GM19452 (cell line): ENCODE measurements around the gene PPP2R2C.

Experiments used
- ATAC-seq: cut with Tn5 transposase; IDR thresholded peaks from one replicate; pipeline ENCODE4 v1.9.1; 2021; ENCODE audit not compliant: unreplicated experiment

Gene PPP2R2C

DNA sequence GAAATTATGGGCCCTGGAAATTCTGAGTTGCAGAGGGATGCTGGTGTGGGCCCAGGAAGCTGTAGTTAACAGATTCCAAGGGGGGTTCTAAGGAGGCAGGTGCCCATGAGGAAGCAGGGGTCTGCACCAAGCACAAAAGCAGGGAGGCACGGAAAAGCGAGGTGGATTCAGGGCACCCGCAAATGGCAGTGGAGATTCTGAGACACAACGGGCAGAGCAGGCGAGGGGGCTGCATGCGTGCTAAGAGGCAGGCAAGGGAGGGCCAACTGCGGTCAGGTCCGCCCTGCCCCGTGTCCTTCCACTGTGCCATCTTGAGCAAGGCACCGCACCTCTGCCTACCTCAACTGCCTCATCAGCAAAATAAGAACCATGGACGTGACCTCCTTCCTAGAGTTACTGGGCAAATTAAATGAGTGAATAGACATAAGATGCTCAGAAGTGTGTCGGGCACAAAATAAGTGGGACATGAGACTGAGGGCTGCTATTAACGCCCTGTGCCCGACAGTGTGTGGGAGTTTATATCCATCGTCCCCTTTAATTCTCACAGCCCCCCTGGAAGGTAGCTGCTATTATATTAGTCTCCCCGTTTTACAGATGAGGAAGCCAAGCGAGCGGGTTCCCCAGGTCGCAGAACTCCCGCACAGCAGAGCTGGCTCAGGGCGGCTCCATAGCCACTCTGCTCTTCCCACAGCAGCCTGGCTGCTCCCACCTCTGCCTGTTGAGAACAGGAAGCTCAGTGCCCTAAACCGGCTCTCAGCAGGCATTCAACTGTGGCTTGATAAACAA, 67.6 kb downstream of the PPP2R2C start:
- ATAC-seq: no peak

DNA sequence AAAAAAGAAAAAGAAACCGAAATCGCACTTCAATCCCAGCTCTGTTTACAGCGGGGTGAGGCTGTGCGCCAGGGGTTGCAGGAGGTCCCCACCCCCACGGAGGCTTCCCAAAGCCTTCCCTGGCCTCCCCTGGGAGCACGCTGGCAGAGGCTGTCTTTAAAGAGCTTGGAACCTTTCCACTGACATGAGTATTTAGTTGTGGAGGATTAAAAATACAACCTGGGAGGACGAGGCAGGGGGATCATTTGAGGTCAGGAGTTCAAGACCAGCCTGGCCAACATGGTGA, 69.1 kb downstream of the PPP2R2C start:
- no peak for ATAC-seq

DNA sequence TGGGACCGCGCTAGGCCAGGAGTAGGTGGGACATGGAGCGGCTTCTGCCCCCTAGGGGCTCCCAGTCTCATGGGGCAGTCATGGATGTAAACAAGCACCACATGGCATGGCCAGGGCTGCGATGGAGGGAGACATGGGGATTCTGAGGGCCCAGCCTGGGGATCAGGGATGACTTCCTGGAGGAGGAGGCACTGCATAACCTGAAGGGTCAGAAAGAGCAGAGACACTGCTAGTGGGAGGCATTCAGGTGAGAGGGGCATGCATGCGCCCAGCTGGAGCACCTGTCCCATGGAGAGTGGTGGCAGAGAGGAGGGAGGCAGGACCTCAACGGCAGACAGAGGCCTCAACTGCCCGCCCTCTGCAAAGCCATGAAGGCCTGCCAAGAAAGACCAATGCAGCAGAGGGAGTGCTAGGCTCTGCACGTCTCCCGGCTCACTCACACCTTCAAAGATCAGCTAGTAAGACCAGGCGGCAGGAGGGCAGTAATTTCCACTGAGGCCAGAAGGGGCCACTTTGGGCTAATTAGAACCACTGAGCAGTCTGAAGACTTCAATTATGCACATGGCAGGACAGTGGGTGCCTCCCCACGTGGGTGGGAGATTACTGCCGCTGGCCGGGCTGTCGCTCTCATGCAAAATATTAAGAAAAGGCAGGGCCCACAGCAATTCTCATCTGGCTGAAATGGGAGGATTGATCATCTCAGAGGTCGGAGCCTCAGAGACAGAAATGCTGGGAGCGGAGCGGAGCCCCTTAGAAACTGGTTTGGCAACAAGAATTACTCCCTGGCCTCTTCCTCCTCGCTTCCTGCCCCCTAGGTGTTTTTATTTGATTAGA, 69.6 kb downstream of the PPP2R2C start:
- ATAC-seq: no peak

DNA sequence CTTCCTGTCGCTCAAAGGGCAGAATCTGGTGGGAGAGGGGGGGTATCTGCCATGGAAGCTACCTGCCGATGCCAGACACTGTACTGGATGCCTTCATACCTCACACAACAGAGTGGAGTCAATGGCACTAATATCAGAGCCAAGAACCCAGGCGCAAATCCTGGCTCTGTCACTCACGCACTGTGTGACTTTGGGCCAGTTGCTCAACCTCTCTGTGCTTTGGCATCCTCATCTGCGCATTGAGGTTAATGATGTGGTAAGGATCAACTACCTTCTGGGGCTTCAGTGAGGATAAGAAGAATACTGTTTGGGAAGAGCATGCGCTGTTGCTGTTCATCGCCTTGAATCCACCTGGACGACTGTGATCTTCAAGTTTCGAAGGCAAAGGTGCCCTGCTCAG, 70.6 kb downstream of the PPP2R2C start:
- ATAC-seq: no peak

DNA sequence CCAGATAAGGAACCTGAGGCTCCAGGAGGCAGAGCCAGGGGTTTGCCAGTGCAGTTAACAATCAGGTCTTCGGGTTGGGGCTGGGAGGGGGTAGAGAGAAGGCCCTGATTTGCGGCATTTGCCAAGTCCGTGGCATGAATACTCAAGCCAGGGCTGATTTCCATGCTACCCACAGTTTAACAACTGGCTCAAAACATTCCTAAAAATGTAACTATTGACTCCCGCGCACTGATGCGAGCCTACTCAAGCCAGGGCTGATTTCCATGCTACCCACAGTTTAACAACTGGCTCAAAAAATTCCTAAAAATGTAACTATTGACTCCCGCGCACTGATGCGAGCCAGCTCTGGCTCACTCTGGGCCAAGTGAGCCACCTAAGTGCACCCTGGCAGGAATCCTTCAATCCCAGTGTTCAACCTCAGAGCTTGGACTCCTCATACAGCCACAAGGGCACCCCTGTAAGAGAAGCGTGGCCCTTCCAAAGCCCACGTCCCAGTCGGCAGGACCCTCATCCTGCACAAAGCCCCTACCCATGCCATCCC, 75.6 kb downstream of the PPP2R2C start:
- no peak for ATAC-seq

DNA sequence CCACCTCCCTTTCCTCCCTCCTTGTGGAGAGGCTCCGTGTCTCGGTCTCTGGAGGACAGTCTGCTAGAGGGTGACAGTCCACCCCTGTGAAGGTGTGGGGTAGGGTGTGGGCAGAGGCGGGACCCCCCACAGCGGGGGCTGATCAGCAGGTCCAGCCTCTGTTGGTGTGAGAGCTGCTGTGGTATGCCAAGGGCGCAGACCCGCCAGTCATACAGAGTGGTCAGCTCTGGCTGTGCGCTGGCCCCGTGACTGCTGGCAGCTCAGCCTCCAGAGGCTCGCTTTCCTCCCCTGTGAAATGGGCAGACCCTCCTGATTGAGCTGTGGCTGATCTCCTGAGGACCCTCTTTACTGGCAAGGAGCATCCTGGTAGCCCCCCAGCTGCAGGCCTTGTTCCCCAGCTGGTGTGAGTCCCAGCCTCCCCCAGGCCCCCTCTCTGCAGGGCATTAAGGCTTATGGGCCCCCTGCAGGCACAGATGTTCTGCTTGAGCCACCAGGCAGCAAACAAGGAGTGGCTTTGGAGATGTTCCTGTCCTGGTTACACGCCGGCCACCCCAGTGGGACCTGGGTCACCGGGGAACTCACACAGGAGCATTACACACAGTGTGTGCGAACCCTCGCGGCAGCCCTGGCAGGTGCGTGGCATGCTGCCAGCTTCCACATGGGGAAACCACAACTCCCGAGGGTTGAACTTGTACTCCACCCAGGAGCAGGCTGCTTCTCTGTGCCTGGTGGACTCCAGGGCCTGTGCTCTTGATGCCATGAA, 76.8 kb downstream of the PPP2R2C start:
- ATAC-seq: no peak

DNA sequence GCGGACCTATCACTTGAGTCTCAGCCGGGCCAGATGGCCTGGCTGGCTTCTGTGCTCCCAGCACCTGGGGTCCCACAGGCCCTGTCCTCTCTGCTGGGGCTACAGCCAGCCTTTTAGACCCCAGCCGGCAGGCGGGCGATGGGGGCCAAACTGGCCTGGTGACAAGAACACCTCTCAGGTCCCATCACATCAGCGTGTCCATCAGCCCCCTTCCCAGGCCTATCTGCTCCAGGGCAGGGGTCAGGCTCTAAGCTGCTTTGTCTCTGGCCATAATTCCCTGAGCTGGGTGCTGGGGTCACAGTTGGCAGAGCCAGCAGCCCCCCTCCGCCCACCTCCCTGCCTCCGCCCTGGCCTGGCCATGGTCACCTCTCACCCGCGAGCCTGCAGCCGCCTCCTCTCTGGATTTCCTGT, 77.7 kb downstream of the PPP2R2C start:
- no peak for ATAC-seq

DNA sequence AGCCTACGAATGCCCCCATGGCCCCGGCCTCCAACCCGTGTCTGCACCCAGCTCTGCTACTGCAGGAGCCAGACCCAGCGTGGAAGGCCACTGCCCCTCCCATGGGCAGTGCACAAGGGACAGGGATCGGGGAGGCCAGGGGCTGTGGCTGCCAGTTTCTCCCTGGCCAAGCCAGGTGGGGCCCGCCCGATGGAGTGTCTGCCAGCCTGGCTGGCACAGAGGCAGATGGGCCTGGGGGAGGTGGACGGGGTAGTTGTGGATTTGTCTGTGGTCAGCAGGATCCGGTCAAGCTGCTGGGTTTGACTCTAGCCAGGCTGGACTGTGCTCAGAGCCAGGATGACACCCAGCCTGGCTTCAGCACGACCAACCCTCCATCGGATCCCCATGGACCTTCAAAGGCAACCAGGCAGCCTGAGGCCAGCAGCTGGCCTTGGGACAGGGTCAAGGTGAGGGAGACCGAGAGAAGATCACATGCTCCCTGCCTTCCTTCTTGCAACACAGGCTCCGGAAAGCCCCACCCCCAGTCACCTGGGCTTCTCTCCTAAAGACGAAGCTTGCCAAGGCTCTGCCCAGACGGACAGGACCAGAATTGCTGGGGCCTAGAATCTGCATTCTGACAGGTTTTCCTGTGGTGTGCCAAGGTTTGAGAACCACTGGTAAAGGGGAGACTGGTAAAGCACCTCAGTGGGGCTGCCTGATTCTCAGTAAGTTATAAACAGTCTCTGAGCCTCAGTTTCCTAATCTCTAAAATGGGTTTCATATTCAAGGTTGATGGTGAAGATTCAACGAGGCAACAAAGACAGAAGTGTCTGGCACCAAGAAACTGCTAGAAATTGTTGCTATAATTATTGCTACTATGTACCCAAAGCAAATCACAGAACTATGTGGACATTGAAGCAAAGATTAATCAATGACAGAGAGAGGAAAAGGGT, 78.6 kb downstream of the PPP2R2C start:
- ATAC-seq: no peak

DNA sequence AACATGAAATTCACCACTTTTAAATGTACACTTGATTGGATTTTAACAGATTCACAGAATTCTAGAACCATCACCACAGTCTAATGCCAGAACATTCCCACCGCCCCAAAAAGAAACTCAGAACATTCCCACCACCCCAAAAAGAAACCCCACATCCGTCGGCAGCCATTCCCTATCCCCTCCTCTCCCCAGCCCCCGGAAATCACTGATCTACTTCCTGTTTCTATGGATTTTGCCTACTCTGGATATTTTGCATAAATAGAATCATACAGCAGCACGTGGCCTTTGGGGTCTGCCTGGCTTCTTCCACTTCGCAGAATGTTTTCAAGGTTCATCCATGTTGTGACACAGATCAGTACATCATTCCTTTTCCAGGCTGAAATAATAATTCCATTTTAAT, 79.3 kb downstream of the PPP2R2C start:
- ATAC-seq: no peak

DNA sequence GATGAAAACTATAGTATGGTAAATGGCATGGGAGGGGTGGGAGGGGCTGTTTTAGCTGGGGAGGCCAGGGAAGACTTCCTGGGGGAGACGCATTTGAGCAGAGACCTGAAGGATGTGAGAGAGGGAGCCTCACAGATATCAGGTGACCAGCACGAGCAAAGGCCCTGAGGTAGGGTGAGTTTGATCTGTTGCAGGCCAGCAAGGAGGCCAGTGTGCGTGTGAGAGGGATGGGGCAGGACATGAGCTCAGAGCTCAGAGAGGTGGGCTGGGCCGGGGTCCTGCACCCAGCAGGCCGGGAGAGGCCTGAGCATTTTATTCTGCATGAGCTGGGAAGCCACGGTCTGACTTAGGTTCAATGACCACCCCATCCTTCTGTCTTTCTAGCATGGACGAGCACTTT, 80.0 kb downstream of the PPP2R2C start:
- no peak for ATAC-seq

DNA sequence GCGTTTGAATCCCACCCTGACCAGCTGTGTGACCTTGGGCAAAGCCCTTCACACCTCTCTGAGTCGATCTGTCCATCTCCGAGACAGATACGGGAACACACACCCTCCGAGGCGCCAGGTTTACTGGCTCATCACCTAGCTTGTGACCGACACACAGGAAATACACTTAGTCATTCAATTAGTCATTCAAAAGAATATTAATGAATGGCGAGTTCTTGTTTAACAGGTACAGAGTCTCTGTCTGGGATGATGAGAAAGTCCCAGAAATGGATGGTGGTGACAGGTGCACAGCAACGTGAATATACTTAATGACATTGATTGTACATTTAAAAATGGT, 80.6 kb downstream of the PPP2R2C start:
- no peak for ATAC-seq

DNA sequence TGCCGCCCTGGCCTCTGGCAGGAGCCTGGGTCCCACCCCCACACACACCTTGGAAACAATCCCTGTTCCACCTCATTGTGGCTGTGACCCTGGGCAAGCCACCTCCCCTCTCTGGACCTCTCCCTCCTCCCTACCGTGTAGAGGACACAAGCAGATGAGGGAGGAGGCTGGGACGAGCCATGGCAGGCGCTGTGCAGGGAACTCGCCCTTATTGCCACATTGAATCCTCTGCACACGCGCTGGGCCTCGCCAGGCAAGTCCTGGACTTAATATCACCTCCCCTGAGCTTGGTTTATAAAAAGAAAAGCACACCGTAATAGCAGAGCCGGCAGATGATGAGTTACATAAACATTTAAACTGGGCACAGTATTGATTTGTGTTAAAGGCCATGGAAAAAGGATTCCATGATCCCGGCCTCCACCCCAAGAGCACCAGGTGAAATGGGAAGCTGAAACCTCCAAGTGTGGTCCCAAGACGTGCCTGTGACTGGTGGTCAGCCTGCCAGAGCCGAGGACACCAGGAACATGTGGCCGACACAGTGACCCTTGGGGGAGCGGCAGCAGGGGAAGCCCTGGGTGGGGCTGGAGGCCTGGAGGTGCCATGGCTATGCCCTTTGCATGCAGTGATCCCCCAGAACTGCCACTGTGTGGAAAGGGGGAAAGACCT, 81.1 kb downstream of the PPP2R2C start:
- ATAC-seq: no peak

DNA sequence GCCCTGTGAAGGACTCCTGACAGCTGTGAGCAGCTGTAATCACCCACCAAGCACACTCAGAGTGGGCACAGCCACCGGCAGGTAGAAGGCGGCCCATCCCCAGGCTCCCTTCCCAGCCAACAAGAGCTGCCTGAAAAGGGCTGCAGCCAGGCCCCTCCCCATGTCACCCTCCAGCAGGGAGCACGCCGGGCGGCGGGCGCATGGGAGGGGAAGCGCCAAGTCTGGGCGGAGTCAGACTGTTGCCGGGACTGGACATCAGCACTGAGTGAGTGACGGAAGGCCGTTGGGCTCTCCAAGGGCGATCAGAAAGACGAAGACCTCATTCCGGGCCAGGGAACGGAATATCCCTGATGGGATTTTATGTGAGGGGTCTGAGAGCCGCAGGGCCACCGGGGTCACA, 82.1 kb downstream of the PPP2R2C start:
- ATAC-seq: no peak

DNA sequence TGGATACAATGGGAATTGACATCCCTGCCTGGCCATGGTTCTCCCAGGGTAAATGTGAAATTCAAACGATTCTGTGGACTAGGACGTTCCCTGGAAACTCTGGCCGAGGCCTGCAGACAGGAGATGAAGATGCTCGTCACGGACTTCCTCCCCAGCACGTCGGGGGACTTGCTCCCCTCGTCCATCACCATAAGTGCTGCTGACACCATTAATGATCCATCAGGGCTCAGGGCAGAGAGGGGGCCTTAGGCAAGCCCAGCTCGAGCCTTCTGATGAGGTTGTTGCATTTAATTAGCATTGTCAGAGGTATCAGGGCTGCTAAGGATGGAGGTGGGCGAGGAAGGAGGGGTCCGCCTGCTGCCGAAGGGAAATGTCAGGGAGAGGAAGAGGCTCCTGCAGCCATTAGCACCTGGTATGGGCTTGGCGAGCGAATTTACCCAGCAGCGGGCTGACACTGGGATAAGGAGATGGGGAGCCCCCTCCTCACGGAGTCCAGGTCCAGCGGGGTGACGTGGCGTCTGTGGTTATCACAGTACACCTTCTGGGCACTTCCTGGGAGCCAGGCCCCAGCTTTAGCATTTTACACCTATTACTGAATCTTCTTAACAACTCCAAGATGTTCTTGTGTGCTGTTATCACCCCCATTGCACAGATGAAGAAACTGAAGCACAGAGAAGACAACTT, 83.1 kb downstream of the PPP2R2C start:
- no peak for ATAC-seq

DNA sequence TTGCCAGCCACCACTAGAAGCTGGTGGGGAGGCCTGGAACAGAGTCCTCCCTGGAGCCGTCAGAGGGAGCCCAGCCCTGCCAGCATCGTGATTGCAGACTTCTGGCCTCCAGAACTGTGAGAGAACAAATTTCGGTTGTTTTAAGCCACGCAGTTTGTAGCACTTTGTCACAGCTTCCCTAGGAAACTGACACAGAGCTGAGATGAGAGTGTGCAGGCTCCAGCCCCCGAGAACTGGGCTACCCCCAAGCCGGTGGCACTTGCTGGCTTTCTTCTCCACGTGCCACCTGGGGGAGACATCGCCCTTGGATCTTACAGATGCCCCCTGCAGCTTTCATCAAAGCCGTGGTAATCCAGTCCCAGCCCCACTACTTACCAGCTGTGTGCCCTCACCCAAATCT, 83.7 kb downstream of the PPP2R2C start:
- ATAC-seq: no peak

DNA sequence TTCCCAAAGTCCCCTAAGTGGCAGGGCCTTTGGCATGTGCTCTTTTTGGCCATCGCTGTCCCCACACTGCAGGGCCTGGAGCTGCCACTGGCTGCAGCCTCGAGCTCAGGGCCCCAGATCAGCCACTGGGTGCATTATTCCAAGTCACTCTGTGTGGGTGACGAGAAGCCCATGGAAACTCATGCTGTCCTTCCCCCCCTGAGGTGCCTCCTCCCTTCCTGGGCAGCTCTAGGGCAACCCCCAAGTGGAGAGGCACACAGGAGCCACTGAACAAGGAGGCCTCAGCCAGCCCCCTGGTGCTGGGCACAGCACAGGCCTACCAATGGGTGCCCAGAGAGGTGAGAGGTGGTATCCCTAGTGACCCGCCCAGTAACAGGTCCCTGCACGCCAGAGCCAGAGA, 84.5 kb downstream of the PPP2R2C start:
- no peak for ATAC-seq

DNA sequence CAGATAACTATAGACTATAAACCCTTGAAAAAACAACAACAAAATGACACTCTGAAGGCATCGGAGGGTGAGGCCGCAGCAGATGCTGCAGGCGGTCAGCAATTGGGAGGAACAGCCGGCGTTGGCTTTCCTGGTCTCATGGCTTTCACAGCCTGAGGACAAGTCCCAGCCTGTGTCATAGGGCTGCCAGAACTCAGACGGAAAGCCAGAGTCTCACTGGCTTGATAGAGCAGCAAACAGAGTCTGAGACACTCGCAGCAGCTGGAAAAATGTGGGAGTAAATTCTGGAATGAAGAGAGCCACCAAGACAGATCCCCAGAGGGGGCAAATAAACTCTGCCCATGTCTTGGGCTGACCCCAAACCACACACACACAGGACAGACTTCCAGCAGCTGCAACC, 86.3 kb downstream of the PPP2R2C start:
- no peak for ATAC-seq

DNA sequence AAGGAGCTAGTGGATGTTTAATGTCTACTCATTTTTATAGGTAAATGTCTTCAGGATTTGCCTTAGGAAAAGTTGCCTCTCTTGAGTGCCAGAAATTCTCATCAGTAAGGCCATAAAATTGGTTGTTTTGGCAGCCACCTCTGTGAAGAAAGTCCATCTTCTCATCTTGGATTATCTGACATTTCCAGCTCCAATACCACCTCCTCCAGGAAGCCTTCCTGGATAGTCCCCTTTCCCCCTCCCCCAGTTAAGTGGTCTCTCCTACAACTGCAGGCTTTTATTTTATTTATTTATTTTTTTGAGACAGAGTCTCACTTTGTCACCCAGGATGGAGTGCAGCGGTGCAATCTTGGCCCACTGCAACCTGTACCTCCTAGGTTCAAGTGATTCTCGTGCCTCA, 87.1 kb downstream of the PPP2R2C start:
- ATAC-seq: no peak

DNA sequence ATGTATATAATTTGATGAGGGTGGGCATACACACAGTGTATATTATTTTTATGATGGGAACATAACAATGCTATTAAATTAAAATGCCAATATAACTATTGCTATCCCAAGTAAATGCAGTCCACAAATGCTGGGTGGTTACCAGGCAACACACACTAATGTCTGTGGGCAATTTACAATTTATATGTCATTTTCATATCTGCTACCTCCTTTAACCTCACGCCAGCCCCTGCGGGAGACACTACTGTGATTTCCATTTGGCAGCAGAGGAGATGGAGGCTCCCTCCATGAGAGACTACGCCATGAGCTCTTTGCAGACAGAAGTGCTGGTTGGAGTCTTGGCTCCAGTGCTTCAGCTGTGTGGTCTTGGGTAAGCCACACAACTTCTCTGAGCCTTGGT, 87.9 kb downstream of the PPP2R2C start:
- ATAC-seq: no peak

DNA sequence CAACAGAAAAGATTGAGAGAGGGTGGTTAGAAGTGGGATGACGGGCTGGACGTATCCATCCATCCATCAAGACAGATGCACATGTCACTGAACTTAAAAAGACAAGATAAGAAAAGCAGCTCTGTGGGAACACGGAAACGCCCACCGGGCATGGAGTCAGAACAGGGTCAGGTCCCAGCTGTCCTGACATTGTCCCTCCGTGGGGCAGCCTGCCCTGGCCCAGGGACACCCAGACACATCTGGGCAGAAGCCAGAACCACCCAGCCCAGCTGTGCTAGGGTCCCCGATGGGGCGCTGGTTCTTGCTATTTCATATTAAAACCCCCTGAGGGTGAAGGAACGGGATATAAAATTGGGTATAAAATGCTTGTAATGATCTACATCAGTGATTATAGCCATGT, 88.5 kb downstream of the PPP2R2C start:
- no peak for ATAC-seq
